GM18502 (cell line): ENCODE data around the gene SORL1.

Source experiments
- ATAC-seq: cut with Tn5 transposase; IDR thresholded peaks from one replicate; pipeline ENCODE4 v1.9.1; 2021; ENCODE audit warnings: mild to moderate bottlenecking; ENCODE audit not compliant: unreplicated experiment, poor library complexity

SORL1 gene

DNA sequence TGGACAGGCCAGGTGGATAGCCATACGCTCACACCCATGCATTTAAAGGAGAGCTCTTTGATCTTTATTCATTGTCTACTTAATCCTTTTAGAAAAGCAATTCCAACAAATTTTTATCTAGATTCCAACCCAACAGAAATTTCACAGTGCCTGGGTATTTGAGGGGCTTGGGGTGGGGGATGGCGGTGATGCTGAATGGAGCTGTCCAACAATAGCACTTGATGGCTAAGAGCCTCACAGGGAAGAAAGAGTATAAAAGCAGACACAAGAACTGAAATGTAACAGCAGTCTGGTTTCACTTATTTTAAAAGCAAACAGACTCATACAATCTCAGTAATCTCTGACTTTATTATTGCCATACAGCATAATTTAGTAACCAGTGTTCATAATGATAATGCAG lies 102.4 kb downstream of the SORL1 start:
- ATAC-seq = no peak

DNA sequence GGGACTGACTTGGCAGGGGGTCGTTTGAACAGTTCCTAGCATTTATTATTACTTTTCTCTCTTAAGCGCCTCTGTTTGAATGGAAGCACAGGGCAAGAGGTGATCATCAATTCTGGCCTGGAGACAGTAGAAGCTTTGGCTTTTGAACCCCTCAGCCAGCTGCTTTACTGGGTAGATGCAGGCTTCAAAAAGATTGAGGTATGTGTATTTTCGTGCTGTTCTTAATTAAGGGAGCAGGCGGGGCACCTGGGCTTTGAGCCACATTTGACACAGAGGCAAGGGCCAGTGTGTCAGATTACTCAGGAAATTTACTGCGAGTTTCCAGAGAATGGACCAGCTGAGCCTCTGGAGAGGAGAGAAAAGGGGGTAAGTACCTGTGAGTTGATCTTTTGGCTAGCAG lies 103.0 kb downstream of the SORL1 start:
- ATAC-seq = no peak

DNA sequence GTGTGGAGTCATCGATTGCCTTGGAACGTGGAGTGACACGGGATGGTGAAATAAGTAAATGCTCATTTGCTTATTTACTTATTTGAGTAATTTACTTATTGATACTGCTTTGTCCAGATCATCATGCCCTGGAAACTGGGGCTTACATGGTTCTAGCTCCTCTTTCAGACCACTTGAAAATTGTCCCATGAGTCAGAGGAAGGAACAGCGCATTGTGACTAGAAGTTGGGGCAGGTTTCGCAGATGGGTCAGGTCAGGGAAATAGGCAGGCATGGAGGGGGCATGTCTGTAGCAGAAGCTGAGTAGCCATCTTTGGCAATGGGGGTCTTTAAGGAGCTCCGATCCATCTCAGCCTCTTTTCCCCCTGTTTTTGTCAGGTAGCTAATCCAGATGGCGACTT lies 104.8 kb downstream of the SORL1 start:
- ATAC-seq = peak; percentile 5

DNA sequence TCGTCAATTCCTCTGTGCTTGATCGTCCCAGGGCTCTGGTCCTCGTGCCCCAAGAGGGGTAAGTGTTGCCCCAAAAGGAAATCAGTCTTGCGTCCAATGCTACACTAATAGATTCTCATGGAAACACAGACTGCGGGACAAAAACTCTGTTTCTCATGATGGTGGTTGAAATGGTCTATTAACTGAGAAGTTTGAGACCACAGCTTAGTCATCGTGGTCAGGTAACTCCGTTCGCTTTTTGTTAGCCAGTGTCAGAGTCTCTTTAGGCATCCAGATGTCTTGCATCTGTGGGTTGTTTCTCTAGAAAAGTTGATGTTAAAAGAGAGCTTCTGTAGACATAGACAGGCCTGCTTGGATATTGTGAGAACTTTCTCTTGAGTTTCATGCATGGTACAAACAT lies 105.2 kb downstream of the SORL1 start:
- peak; percentile 87 for ATAC-seq

DNA sequence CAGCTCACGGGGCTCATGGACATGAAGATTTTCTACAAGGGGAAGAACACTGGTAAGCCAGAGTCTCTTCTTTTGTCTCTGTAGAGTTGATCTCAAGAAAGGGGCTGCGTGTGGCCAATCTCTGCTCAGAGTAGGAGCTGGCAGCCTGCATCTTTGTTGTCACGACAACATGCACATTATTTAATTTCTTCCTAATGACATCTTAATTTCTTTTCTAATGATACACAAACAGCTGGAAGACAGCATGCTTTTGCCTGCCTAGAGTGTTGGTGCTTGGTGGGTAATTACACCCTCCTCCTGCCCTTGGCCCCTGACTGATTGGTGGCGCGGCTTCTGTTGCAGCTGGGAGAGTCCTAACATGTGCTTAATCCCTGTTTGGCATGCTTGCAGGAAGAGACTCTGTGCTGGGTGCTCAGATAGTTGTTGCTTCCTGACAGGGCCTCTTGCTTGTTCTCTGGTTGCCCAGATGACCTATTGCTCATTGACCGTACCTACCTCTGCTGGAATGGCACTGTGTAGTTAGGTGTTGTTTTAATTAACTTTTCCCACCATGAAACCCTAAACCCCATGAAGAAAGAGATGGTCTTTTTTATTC lies 107.6 kb downstream of the SORL1 start:
- no peak for ATAC-seq

DNA sequence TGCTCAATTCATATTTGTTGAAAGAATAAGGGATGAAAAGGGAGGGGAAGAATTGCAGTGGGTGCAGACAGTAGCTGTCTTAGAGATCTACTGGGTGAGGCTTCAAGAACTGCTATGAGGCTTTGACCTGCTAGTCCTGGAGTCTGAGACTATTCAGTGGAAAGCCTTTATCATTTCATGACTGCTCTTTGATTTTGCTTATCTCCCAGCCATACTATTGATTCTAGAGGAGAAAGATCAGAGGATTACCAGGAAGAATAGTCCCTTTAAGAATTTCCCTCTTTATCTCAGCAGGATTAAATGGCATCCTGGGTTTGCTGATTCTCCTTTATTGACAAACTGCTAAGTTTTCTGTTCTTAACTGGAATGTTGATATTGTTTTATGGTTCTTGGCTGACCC lies 108.1 kb downstream of the SORL1 start:
- ATAC-seq = no peak

DNA sequence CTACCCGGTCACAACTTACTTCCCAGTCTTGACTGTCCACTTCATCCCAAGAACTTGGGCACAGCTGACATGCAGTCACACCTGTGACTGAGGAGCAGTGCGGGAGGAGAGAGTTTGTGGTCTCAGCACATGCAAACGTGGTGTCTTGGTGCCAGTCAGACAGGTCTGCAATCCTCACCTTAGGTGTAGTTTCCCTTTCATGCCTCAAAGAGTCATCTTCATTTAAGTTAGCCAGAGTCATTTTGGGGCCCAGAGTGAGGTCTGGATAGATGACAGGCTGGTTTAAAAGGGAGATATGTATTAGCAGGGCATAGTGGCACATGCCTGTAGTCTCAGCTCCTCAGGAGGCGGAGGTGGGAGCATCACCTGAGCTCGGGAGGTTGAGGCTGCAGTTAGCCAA lies 109.1 kb downstream of the SORL1 start:
- no peak for ATAC-seq

DNA sequence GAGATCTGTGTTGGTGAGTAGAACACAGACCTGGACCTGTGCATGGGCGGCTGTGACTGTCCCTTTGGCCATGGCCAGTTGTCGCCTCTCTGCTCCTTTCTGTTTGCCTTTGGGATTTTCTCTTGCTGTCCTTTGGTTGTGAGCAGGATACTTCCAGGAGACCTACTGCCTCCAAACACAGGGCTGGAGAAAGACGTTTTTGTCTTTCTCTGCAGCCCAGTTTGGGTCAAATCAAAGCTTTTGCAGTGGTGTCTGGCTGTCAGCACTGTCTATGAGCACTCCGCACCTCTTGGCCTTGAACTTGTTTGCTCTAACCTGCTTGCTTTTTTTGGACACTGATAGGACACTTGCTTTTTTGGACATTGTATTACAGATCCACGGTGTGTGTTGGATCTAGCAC lies 109.6 kb downstream of the SORL1 start:
- ATAC-seq = no peak

DNA sequence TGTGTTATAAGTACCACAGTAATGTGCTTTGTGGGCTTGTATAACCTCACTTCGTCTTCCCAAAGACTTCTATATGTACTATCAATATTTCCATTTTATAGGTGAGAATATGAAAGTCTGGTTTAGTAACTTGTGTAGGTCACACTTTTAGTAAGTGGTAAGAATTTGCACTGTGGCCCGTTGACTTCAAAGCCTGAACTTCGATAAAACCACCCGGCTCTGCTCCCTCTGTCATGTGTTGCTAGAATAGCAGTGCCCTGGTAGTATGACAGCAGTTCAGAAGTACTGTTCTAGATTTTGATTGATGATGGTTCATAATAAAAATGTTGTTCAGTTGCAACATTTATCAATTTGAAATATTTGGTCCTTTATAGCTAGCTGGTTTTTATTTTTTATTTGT lies 110.9 kb downstream of the SORL1 start:
- no peak for ATAC-seq

DNA sequence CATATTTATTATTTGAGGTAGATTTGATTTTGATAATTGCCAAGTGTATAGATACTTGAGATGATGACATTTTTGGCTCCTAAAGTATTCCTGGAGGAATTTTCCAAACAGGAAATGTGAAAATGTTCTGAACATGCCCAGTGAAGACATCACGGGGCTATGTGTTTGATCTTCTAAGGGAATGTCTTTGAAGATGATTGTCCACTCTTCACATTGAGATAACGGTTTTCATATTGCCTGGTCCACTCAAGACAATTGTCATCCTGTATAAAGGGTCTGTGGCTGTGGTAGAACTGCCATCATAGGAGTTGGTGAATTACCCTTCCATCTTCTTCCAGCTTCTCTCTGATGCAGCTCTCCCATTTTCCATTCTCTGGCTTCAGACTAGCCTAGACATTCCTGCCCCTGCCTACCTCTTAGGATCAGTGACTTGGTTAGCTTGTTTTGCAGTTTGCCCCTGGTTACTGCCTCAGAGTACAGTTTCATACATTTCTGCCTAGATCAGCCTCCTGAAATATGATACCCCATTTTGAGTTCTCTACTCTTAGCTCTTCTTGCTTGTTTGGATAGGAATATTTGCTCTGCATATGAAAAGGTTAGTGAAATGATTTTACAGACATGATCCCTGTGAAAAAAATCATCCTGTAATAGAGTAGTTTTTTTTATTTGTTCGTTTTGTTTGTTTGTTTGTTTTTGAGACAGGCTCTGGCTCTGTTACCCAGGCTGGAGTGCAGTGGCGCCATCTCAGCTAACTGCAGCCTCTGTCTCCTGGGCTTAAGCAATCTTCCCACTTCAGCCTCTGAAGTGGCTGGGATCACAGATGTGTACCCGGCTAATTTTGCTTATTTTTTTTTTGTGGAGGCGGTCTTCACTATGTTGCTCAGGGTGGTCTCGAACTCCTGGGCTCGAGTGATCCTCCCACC lies 112.0 kb downstream of the SORL1 start:
- no peak for ATAC-seq

DNA sequence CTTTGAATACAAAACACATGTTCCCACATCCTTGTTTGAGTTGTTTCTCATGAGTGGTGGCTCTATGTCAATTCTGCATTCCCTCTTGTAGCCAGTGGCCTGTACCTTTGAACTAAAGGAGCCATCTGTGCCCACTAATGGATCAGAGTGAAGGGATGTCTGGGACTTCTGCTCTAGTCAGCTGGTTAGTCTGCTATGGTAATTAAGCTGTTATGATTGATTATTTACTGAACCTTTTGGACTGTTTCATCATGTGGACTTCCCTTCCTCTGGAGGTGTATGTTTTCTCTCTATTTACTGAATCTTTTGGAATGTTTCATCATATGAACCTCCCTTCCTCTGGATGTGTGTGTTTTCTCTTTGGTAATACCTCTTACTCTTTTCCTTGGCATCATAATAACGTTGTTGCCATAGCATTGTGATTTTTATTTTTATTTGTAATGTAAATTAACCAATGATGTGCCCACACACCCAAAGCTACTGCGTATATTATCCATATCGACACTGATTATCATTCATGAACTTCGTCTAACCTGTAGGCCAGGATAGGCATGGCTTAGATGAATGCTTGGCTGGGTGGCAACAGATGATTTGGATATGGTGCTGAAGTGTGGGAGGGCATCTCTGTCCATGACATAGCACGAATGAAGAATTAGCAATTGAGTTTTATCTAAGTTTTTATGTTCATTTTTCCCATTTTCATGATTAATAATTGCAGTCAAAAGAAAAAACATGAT lies 113.0 kb downstream of the SORL1 start:
- ATAC-seq = no peak

DNA sequence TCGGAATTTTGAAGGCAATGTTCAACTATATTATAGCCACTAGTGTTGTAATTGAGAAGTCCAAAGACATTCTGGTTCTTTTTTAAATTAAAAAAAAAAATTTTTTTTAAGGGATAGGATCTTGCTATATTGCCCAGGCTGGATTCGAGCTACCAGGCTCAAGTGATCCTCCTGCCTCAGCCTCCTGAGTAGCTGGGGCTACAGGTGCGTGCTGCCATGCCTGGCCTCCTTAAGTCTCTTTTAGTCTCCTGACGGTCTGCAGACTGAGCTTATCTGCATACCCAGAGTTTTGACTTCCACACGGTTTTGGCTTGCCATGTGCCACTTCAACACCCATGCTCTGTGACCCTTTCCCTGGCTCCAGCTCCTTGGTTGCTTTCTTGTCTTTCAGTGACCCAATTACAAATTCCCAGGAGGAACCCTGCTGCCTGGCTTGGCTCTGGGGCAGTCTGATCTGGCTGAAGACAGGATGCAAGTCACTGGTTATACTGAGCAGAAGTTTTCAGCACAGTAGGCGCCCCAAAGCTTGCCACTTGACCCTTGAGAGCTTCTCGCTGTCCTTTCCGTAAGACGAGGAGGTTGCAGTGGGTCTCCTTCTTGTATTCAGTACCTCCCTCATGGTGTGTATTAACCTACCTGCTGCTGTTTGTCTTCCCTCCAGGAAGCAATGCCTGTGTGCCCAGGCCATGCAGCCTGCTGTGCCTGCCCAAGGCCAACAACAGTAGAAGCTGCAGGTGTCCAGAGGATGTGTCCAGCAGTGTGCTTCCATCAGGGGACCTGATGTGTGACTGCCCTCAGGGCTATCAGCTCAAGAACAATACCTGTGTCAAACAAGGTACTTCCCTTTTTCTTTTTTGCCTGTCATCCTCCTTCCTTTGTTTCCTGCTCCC lies 114.4 kb downstream of the SORL1 start:
- no peak for ATAC-seq

DNA sequence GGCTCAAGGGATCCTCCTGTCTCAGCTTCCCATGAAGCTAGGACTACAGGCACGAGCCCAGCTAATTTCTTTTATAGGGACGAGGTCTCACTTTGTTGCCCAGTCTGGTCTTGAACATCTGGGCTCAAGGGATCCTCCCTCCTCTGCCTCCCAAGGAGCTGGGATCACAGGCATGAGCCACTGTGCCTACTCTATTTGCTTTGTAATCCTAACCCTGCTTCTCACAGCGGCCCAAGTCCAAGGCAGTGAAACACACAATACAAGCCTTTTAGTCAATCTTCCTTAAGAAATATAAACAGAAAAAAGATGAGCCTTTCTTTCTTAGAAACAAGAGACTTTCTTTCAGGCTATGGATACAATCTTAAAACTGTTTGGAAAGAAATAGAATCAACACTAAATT lies 115.9 kb downstream of the SORL1 start:
- ATAC-seq = no peak

DNA sequence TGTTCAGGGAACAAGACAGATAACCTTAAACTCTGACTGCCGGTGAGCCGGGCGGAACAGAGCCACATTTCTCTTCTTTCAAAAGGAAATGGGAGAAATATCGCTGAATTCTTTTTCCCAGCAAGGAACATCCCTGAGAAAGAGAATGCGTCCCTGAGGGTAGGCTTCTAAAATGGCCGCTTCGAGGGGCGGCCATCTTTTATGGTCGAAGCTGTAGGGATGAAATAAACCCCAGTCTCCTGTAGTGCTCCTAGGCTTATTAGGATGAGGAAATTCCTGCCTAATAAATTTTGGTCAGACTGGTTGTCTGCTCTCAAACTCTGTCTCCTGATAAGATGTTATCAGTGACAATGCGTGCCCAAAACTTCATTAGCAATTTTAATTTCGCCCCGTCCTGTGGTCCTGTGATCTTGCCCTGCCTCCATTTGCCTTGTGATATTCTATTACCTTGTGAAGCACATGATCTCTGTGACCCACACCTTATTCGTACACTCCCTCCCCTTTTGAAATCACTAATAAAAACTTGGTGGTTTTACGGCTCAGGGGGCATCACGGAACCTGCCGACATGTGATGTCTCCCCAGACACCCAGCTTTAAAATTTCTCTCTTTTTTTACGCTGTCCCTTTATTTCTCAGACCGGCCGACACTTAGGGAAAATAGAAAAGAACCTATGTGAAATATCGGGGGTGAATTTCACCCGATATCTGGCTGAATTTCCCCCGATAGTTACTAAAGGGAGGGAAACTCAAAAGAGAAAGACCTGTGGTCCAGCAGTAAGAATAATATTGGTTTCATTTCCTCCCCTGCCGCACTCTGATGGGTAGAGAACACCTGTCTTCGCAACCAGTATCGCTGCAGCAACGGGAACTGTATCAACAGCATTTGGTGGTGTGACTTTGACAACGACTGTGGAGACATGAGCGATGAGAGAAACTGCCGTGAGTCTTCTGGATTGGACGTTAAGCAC lies 117.5 kb downstream of the SORL1 start:
- peak; percentile 97 for ATAC-seq

DNA sequence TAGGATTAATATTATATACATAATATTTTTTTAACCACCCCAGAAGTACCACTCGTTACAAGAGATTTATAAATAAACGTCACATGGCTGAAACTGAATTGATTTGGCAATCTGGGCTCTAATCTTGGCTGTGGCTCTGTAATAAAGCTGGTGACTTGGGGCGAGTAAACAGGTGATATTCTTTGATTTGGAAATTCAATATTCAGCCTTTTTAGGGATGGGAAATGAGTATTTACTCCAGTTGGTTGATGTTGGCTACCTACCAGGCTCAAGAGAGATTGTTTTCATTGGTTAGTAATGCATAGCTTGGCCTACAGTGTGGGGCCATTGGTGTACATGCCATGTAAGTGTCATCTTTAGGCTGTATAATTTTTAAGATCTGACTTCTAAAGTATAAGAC lies 118.3 kb downstream of the SORL1 start:
- ATAC-seq = no peak

DNA sequence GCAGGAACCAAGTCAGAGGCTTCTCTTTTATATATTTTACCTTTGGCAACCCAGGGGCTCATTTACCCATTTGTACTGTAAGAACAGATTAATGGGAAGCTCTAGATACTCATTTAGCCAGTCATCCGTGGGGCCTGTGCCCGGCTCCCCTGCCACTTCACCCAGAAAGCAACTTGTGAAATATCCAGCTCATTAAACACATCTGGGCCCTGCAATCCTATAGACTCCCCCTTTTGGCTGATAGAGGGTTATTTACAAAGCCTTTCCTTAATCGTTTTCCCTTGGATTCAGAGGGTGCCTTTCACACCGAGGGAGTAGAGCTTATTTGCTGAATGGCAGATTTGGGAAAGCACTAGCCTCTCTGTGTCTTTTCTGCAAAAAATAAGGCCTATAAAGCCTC lies 119.4 kb downstream of the SORL1 start:
- no peak for ATAC-seq

DNA sequence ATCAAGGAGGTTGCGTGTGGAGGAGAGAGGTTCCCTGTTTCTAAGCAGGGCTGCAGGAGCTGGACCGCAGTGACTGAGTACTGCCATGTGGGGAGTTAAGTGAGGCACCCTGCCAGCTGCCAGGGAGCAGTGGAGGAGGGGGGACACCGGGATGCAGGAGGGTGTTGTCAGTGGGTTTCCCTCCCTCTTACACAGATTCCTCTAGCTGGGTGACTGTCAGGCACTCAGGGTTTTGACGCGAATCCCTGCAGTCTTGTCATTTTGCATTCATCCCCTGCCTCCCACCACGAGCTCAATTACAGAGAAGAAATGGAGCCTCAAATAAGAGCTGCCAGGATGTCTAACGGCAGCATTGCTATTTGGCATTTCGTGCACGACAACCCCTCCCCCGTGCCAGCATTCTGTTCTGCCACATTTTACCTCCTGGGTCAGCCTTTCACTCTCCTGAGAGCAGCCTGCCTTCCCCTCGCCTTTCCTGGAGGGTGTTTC lies 120.5 kb downstream of the SORL1 start:
- no peak for ATAC-seq

DNA sequence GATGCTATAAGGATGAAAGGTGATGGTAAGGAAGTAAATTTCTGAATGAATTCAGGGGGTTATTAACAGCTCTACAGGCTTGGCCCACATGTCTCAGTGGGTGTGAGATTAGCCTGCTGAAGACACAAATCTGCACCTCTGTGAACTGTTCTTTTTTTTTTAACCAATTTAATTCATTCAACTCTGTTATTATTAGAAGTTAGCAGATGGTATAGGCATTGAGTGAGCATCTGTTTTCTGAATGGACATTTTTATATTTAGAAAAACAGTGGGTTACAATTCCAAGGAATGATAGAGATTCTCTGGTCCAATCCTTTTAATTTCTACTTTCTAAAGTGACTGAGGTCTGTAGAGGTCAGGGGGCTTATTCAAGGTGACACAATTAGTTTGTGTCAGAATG lies 122.7 kb downstream of the SORL1 start:
- ATAC-seq = no peak
